Esophagus squamous epithelium (tissue), 5 donors: ENCODE data around the gene OR6K3. TPM values are rescaled to one million over a fixed set of nuclear protein-coding genes. Genes with fewer than 3 reads are reported as not detected.

Experiments used
- DNase-seq: peaks from one replicate; lab custom pipeline; 2025; lab: John Stamatoyannopoulos, UW
- H3K27ac ChIP-seq, 4 donors: fragments of 200-600 bp; sonication (generic); one replicate each; pipeline ENCODE4 v1.5.1; 2016 to 2019; ENCODE audit warnings: mild to moderate bottlenecking in 1 of 4
- H3K27me3 ChIP-seq, 4 donors: fragments of 200-600 bp; sonication (generic); 1 replicate in 3 of 4; 2 replicates in 1 of 4; pipeline versions ENCODE4 v1.5.1 to v1.6.0; 2017 to 2021; ENCODE audit warnings: antibody characterized with exemption in 1 of 4
- H3K36me3 ChIP-seq, 3 donors: fragments of 200-600 bp; sonication (generic); one replicate each; pipeline ENCODE4 v1.5.1; 2016 to 2019
- H3K4me1 ChIP-seq, 3 donors: fragments of 200-600 bp; sonication (generic); one replicate each; pipeline ENCODE4 v1.5.1; 2017 to 2019
- H3K4me3 ChIP-seq, 4 donors: fragments of 200-600 bp; sonication (generic); 1 replicate in 3 of 4; 2 replicates in 1 of 4; pipeline ENCODE4 v1.5.1; 2016 to 2019; ENCODE audit warnings: mild to moderate bottlenecking in 2 of 4, moderate library complexity in 1 of 4
- H3K9me3 ChIP-seq, 3 donors: fragments of 200-600 bp; sonication (generic); one replicate each; pipeline ENCODE4 v1.5.1; 2016 to 2019
- CTCF ChIP-seq, 6 experiments: fragments of 450-650 bp in 4 of 6; fragments of 200-600 bp in 2 of 6; sonication (generic) in 2 of 6; IDR thresholded peaks; one replicate each; pipeline ENCODE4 v1.5.1; 2016 to 2019; ENCODE audit warnings: antibody characterized with exemption in 6 of 6, mild to moderate bottlenecking in 4 of 6, moderate library complexity in 4 of 6
- POLR2A ChIP-seq, 4 donors: fragments of 450-650 bp; IDR thresholded peaks; one replicate each; pipeline ENCODE4 v1.6.1; 2017; ENCODE audit warnings: antibody characterized with exemption in 4 of 4, mild to moderate bottlenecking in 4 of 4, moderate library complexity in 3 of 4
- WGBS, 2 donors: methylation state at CpG; one replicate each; pipeline ENCODE4 v1.1.5; 2018; 5-methylcytosine and 5-hydroxymethylcytosine counted together
- intact Hi-C: fragments of 100-400 bp; cut with DNase I; formaldehyde crosslinking; loops from one replicate; pipeline ENCODE4 v1.15.0; 2022
- total RNA-seq, 4 donors: library from RNA; depleted of rRNA; stranded (reverse); fragments of >200 nt; gene quantifications; one replicate each; pipeline ENCODE4 v1.1.0, GENCODE V29; 2016
- donor health status: DM: yes; HTN: yes; CAD: no.

The OR6K3 gene
- total RNA-seq, 4 donors from 2014 or later, result not detected

GRCh38 chr1:158731707-158732106, 11.2 kb upstream of the OR6K3 start:
- Histone ChIP-seq H3K9me3 (no peaks in the 10 kb centered on the region), H3K36me3 (no peaks in the 10 kb centered on the region), H3K27me3 (no peaks in the 10 kb centered on the region), H3K4me1 (no peaks in the 10 kb centered on the region), H3K27ac (no peak overlapping the region), H3K4me3 (no peak overlapping the region)
- TF ChIP-seq POLR2A (IDR thresholded peaks at IDR 0.05) (no peak), CTCF (IDR thresholded peaks at IDR 0.05) (no peak)
- WGBS, 2 donors, result 58 to 86% methylated on average over 4 of the region's 4 CpGs
- DNase-seq, result no peak
- intact Hi-C loops, result no loop called here

GRCh38 chr1:158730453-158730852, 9.9 kb upstream of the OR6K3 start:
- Histone ChIP-seq H3K27ac (no peak overlapping the region), H3K4me3 (no peak overlapping the region), H3K27me3 (no peaks in the 10 kb centered on the region), H3K36me3 (no peaks in the 10 kb centered on the region), H3K4me1 (no peaks in the 10 kb centered on the region), H3K9me3 (no peaks in the 10 kb centered on the region)
- intact Hi-C loops, result no loop called here
- no peak for DNase-seq
- no peak for TF ChIP-seq CTCF (IDR thresholded peaks at IDR 0.05)
- no peak for TF ChIP-seq POLR2A (IDR thresholded peaks at IDR 0.05)
- 52 to 56% methylated on average over 4 of the region's 4 CpGs for WGBS, 2 donors

GRCh38 chr1:158728510-158729225, 8.1 kb upstream of the OR6K3 start:
- 53 to 58% methylated on average over 3 of the region's 3 CpGs for WGBS, 2 donors
- DNase-seq, result no peak

GRCh38 chr1:158724442-158724841, 3.9 kb upstream of the OR6K3 start:
- peaks cover 0 to 6% (median 0%) of the 10 kb centered on the region in 4 donors for H3K27me3 ChIP-seq
- TF ChIP-seq POLR2A (IDR thresholded peaks at IDR 0.05) (no peak), CTCF (IDR thresholded peaks at IDR 0.05) (no peak)

More at GRCh38 chr1:158728510-158729225, 8.1 kb upstream of the OR6K3 start:
- no peak overlapping the region for H3K4me3 ChIP-seq
- intact Hi-C loops, result no loop called here
- H3K36me3 ChIP-seq, result no peaks in the 10 kb centered on the region
- TF ChIP-seq POLR2A (IDR thresholded peaks at IDR 0.05) (no peak), CTCF (IDR thresholded peaks at IDR 0.05) (no peak)
- H3K27ac ChIP-seq, result no peak overlapping the region
- no peaks in the 10 kb centered on the region for H3K4me1 ChIP-seq
- H3K9me3 ChIP-seq, result no peaks in the 10 kb centered on the region
- H3K27me3 ChIP-seq, result peaks cover 0 to 6% (median 0%) of the 10 kb centered on the region in 4 donors

GRCh38 chr1:158719664-158720063, 856 bp downstream of the OR6K3 start:
- DNase-seq, result no peak
- Histone ChIP-seq H3K4me1 (no peaks in the 10 kb centered on the region), H3K27ac (no peak overlapping the region), H3K27me3 (peaks cover 0 to 6% (median 0%) of the 10 kb centered on the region in 4 donors), H3K36me3 (no peaks in the 10 kb centered on the region), H3K4me3 (no peak overlapping the region), H3K9me3 (no peaks in the 10 kb centered on the region)
- intact Hi-C loops, result no loop called here
- WGBS, 2 donors, result 45 to 47% methylated on average over 3 of the region's 3 CpGs
- TF ChIP-seq POLR2A (IDR thresholded peaks at IDR 0.05) (no peak), CTCF (IDR thresholded peaks at IDR 0.05) (no peak)

More at GRCh38 chr1:158724442-158724841, 3.9 kb upstream of the OR6K3 start:
- intact Hi-C loops, result no loop called here
- Histone ChIP-seq H3K9me3 (no peaks in the 10 kb centered on the region), H3K4me1 (no peaks in the 10 kb centered on the region), H3K27ac (no peak overlapping the region), H3K36me3 (no peaks in the 10 kb centered on the region), H3K4me3 (no peak overlapping the region)
- 86 to 91% methylated on average over 5 of the region's 5 CpGs for WGBS, 2 donors
- no peak for DNase-seq
